ENCODE results near the gene GABBR2. TPM values are rescaled to one million over a fixed set of nuclear protein-coding genes. Genes with fewer than 3 reads are reported as not detected.
A peak's percentile ranks its signal among the peaks of the same experiment; 100 is the strongest.

The GABBR2 gene
- polyA plus RNA-seq, 1 donor (not counting 4 experiments of a cell fraction or from before 2014, with no cell fraction given): 0.01 TPM

DNA sequence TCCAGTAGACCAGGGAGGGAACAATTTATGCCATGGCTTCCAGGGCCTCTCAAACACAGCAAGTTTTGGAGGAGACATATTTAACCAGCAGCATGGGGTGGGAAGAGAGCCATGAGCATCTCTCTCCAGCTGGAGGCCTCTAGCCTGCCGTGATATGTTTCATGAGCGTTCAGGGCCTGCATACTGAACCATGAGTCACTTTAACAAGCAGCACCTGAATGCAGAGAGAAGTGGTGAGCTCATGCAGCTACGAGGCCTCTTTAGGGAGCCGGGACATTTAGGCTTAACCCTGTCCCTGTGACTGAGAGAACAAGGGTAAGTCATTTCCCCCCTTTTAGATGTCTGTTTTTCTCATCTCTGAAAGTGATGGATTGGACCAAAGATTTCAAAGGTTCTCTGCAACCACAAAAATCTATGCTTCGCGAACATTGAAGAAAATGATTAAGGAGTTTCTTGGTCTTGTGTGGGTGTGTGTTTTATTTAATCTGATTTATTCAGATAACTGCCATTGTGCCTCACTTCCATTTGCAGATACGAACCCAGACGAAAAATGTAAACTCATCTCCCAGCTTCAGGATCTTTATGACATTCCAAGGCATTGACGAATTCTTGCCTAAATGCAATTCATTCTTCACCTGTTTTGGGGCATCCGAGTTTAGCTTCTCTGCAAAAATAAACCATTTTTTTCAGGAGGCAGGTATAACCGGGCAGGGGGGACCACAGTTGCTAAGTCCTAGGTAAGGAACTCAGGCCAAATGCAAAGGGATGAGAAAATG, 157.0 kb downstream of the GABBR2 start:
- Histone ChIP-seq H3K27me3 (ENCODE audit: control insufficient read depth, extremely low read depth, insufficient read depth, low read length) (peaks cover 12% of the 10 kb centered on the region), H3K4me3 (ENCODE audit: control insufficient read depth in 2 of 3, extremely low read depth in 1 of 3, insufficient read depth in 2 of 3, low read depth in 1 of 3, low read length in 3 of 3) (no peak overlapping the region), H2AFZ (ENCODE audit: control insufficient read depth, low read length) (no peak overlapping the region), H3K4me1 (ENCODE audit: control insufficient read depth, extremely low read depth, insufficient read depth, low read length) (no peaks in the 10 kb centered on the region), H3K9me3 (ENCODE audit: control insufficient read depth, low read depth, low read length) (no peaks in the 10 kb centered on the region), H3K9ac (ENCODE audit: control insufficient read depth, extremely low read depth, insufficient read depth, low read length) (no peak overlapping the region), H4K20me1 (ENCODE audit: control insufficient read depth, extremely low read depth, insufficient read depth, low read length) (no peaks in the 10 kb centered on the region), H3K27ac (ENCODE audit: control insufficient read depth, insufficient read depth, low read length) (no peak overlapping the region), H3K9me1 (ENCODE audit: control insufficient read depth, extremely low read depth, insufficient read depth, low read length) (no peaks in the 10 kb centered on the region), H3K4me2 (ENCODE audit: control insufficient read depth, extremely low read depth, insufficient read depth, low read depth, low read length) (no peak overlapping the region), H3K79me2 (ENCODE audit: control insufficient read depth, insufficient read depth, low read length) (no peaks in the 10 kb centered on the region), H3K36me3 (ENCODE audit: control insufficient read depth in 2 of 2, extremely low read depth in 1 of 2, insufficient read depth in 2 of 2, low read length in 2 of 2) (no peaks in the 10 kb centered on the region)
- DNase-seq (ENCODE audit: low read depth, low spot score) (no peak), FAIRE-seq (no peak)
- TF ChIP-seq, protein P1, sequence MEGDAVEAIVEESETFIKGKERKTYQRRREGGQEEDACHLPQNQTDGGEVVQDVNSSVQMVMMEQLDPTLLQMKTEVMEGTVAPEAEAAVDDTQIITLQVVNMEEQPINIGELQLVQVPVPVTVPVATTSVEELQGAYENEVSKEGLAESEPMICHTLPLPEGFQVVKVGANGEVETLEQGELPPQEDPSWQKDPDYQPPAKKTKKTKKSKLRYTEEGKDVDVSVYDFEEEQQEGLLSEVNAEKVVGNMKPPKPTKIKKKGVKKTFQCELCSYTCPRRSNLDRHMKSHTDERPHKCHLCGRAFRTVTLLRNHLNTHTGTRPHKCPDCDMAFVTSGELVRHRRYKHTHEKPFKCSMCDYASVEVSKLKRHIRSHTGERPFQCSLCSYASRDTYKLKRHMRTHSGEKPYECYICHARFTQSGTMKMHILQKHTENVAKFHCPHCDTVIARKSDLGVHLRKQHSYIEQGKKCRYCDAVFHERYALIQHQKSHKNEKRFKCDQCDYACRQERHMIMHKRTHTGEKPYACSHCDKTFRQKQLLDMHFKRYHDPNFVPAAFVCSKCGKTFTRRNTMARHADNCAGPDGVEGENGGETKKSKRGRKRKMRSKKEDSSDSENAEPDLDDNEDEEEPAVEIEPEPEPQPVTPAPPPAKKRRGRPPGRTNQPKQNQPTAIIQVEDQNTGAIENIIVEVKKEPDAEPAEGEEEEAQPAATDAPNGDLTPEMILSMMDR (optimal IDR thresholded peaks at IDR 0.05 in 1 of 3, IDR thresholded peaks at IDR 0.05 in 1 of 3, conservative IDR thresholded peaks at IDR 0.05 in 1 of 3; ENCODE audit: extremely low read depth in 1 of 3, insufficient read depth in 2 of 3, low read length in 3 of 3): peak in 1 of 3 experiments; percentile 6
- no peak for TF ChIP-seq EZH2 (IDR thresholded peaks at IDR 0.05; ENCODE audit: low read length)
- dilution Hi-C loops (cut with MboI; ENCODE audit: extremely low pct_ligation_motif_present, low sequenced_read_pairs): no loop called here

DNA sequence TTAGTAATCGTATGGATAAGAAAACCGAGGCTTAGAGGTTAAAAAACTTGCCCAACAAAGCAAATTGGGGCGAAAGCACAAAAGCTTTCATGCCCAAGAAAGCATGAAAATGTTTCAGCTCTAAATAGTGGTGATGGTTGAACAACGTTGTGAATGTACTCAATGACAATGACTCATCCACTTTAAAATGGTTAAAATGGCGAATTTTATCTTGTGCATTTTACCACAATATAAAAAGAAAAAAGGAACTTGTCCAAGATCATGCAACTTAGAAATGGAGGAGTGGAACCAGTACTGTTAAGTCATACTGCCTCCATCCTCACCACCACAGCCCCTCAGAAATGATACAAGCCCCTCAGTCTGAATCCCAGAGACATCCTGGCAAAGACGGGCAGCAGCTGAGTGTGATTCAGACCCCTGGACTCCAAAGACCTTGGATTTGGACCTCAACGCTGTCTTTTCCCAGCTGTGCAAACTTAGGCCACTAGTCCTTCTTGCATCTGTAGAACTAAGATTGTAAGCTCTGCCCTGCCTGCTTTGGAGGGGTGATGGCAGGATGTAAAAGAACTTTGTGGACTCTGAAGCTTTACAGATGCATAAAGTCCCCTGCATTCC, 158.4 kb downstream of the GABBR2 start:
- Histone ChIP-seq H3K4me1 (ENCODE audit: control insufficient read depth, extremely low read depth, insufficient read depth, low read length) (no peaks in the 10 kb centered on the region), H3K4me2 (ENCODE audit: control insufficient read depth, extremely low read depth, insufficient read depth, low read depth, low read length) (no peak overlapping the region), H2AFZ (ENCODE audit: control insufficient read depth, low read length) (no peak overlapping the region), H3K36me3 (ENCODE audit: control insufficient read depth in 2 of 2, extremely low read depth in 1 of 2, insufficient read depth in 2 of 2, low read length in 2 of 2) (no peaks in the 10 kb centered on the region), H3K27me3 (ENCODE audit: control insufficient read depth, extremely low read depth, insufficient read depth, low read length) (peaks cover 5% of the 10 kb centered on the region), H3K27ac (ENCODE audit: control insufficient read depth, insufficient read depth, low read length) (no peak overlapping the region), H3K9ac (ENCODE audit: control insufficient read depth, extremely low read depth, insufficient read depth, low read length) (no peak overlapping the region), H3K9me1 (ENCODE audit: control insufficient read depth, extremely low read depth, insufficient read depth, low read length) (no peaks in the 10 kb centered on the region), H3K4me3 (ENCODE audit: control insufficient read depth in 2 of 3, extremely low read depth in 1 of 3, insufficient read depth in 2 of 3, low read depth in 1 of 3, low read length in 3 of 3) (no peak overlapping the region), H3K79me2 (ENCODE audit: control insufficient read depth, insufficient read depth, low read length) (no peaks in the 10 kb centered on the region), H3K9me3 (ENCODE audit: control insufficient read depth, low read depth, low read length) (no peaks in the 10 kb centered on the region), H4K20me1 (ENCODE audit: control insufficient read depth, extremely low read depth, insufficient read depth, low read length) (no peaks in the 10 kb centered on the region)
- TF ChIP-seq EZH2 (IDR thresholded peaks at IDR 0.05; ENCODE audit: low read length): no peak
- TF ChIP-seq, protein P1 (optimal IDR thresholded peaks at IDR 0.05 in 1 of 3, IDR thresholded peaks at IDR 0.05 in 1 of 3, conservative IDR thresholded peaks at IDR 0.05 in 1 of 3; ENCODE audit: extremely low read depth in 1 of 3, insufficient read depth in 2 of 3, low read length in 3 of 3): no peak
- FAIRE-seq (no peak), DNase-seq (ENCODE audit: low read depth, low spot score) (no peak)
- dilution Hi-C loops (cut with MboI; ENCODE audit: extremely low pct_ligation_motif_present, low sequenced_read_pairs): no loop called here
